Endothelial cell of umbilical vein (primary cell): Measurements from ENCODE around the gene MED25. TPM values are rescaled to one million over a fixed set of nuclear protein-coding genes. Genes with fewer than 3 reads are reported as not detected.

Source experiments
- BruUV-seq: library from RNA; stranded (reverse); fragments of 400-500 nt; replicated peaks from 2 replicates; lab custom pipeline; 2021; lab: Mats Ljungman, UMichigan
- CTCF ChIA-PET: fragments of 300-600, 350-600 bp; sonication (Branson Sonifier 250); formaldehyde crosslinking; loops from one replicate; lab custom pipeline; 2021; ENCODE audit warnings: antibody characterized with exemption, inconsistent platforms; lab: Charles Lee
- POLR2A ChIA-PET: fragments of 300-600, 350-600 bp; sonication (Branson Sonifier 250); formaldehyde crosslinking; loops from one replicate; lab custom pipeline; 2021; ENCODE audit warnings: antibody characterized with exemption, inconsistent platforms; lab: Charles Lee
- DNase-seq: peaks from one replicate; pipeline ENCODE4 v3.0.0-alpha.2; 2011; ENCODE audit warnings: low read depth, low spot score
- FAIRE-seq: peaks from 2 replicates; lab custom pipeline; 2011; peaks lifted over from hg19 to GRCh38; lab: Jason Lieb, UNC
- H2AFZ ChIP-seq: 2 replicates; pipeline ENCODE4 v1.6.0; 2012; ENCODE audit warnings: low read depth, low read length, control low read depth, inconsistent platforms
- H3K27ac ChIP-seq: 2 replicates; pipeline ENCODE4 v1.5.1; 2011; ENCODE audit warnings: low read depth, mild to moderate bottlenecking, control low read depth, low read length, moderate library complexity; ENCODE audit not compliant: insufficient read depth
- H3K27me3 ChIP-seq, 2 experiments: 2 replicates each; pipeline versions ENCODE4 v1.6.0 to v1.6.1; 2011; ENCODE audit warnings: low read length in 2 of 2, mixed read lengths in 1 of 2; ENCODE audit not compliant: control insufficient read depth in 2 of 2, insufficient read depth in 2 of 2
- H3K36me3 ChIP-seq, 2 experiments: 2 replicates in 1 of 2; 3 replicates in 1 of 2; pipeline ENCODE4 v1.5.1; 2011; ENCODE audit warnings: low read length in 2 of 2, mild to moderate bottlenecking in 1 of 2, moderate library complexity in 1 of 2; ENCODE audit not compliant: control insufficient read depth in 2 of 2, insufficient read depth in 2 of 2; ENCODE audit errors: extremely low read depth in 1 of 2
- H3K4me1 ChIP-seq: 3 replicates; pipeline ENCODE4 v1.5.1; 2011; ENCODE audit warnings: mild to moderate bottlenecking, low read length; ENCODE audit not compliant: control insufficient read depth, insufficient read depth; ENCODE audit errors: extremely low read depth
- H3K4me2 ChIP-seq: 2 replicates; pipeline ENCODE4 v1.6.1; 2011; ENCODE audit warnings: low read length, control low read depth, mixed read lengths; ENCODE audit not compliant: insufficient read depth
- H3K4me3 ChIP-seq, 3 experiments: fragments of 200-600 bp in 1 of 3; sonication (generic), shearing (Covaris generic) in 1 of 3; replicated peaks in 1 of 3; 2 replicates each; pipeline ENCODE4 v1.5.1; 2011 to 2016; ENCODE audit warnings: control low read depth in 3 of 3, low read length in 3 of 3, mild to moderate bottlenecking in 2 of 3, inconsistent platforms in 1 of 3, low read depth in 1 of 3, moderate library complexity in 1 of 3; ENCODE audit not compliant: insufficient read depth in 1 of 3
- H3K79me2 ChIP-seq: 2 replicates; pipeline ENCODE4 v1.6.0; 2012; ENCODE audit warnings: low read length, inconsistent platforms; ENCODE audit not compliant: control insufficient read depth, insufficient read depth
- H3K9ac ChIP-seq: replicated peaks from 2 replicates; pipeline ENCODE3; 2011; ENCODE audit warnings: low read length, control low read depth; ENCODE audit not compliant: insufficient read depth; ENCODE audit errors: extremely low read depth
- H3K9me1 ChIP-seq: replicated peaks from 3 replicates; pipeline ENCODE4 v1.6.0; 2011; ENCODE audit warnings: mild to moderate bottlenecking, low read length; ENCODE audit not compliant: control insufficient read depth, insufficient read depth; ENCODE audit errors: extremely low read depth
- H3K9me3 ChIP-seq: replicated peaks from 2 replicates; pipeline ENCODE4 v1.5.1; 2012; ENCODE audit warnings: low read length, inconsistent platforms; ENCODE audit not compliant: control insufficient read depth, insufficient read depth
- H4K20me1 ChIP-seq: replicated peaks from 2 replicates; pipeline ENCODE3; 2011; ENCODE audit warnings: mild to moderate bottlenecking, low read length; ENCODE audit not compliant: control insufficient read depth, insufficient read depth; ENCODE audit errors: extremely low read depth
- CTCF ChIP-seq, 2 donors: IDR thresholded peaks; 1 replicate in 1 of 2; 2 replicates in 1 of 2; pipeline ENCODE4 v1.5.1; 2011; ENCODE audit warnings: low read length in 2 of 2, mild to moderate bottlenecking in 2 of 2, moderate library complexity in 2 of 2, control low read depth in 1 of 2, inconsistent platforms in 1 of 2, low read depth in 1 of 2; ENCODE audit not compliant: insufficient read depth in 1 of 2; ENCODE audit errors: extremely low read depth in 1 of 2
- FOS ChIP-seq: IDR thresholded peaks from 2 replicates; pipeline ENCODE4 v1.6.1; 2011; ENCODE audit warnings: mild to moderate bottlenecking, low read length, moderate library complexity, borderline replicate concordance; ENCODE audit not compliant: insufficient read depth
- GATA2 ChIP-seq: IDR thresholded peaks from 2 replicates; pipeline ENCODE4 v1.7.0; 2011; ENCODE audit warnings: low read depth, mild to moderate bottlenecking, moderate library complexity, mixed read lengths, low read length; ENCODE audit not compliant: insufficient read length, insufficient read depth
- JUN ChIP-seq: IDR thresholded peaks from 2 replicates; pipeline ENCODE4 v1.6.1; 2011; ENCODE audit warnings: borderline replicate concordance, low read depth; ENCODE audit not compliant: insufficient read length, insufficient read depth
- MYC ChIP-seq: IDR thresholded peaks from one replicate; pipeline ENCODE4 v1.6.1; 2011; ENCODE audit warnings: mild to moderate bottlenecking, low read depth, low read length
- POLR2A ChIP-seq: IDR thresholded peaks from 2 replicates; pipeline ENCODE4 v1.6.1; 2012; ENCODE audit warnings: low read depth, mild to moderate bottlenecking, control low read depth, low read length
- POLR2AphosphoS5 ChIP-seq: IDR thresholded peaks from 2 replicates; pipeline ENCODE4 v1.6.1; 2012; ENCODE audit warnings: low read depth, mild to moderate bottlenecking, control low read depth, low read length, moderate library complexity; ENCODE audit not compliant: insufficient read depth
- dilution Hi-C: fragments of 300-500 bp; cut with MboI; formaldehyde crosslinking; loops from one replicate; pipeline ENCODE4 v1.15.0; 2019; ENCODE audit warnings: low sequenced_read_pairs; ENCODE audit not compliant: extremely low pct_ligation_motif_present
- intact Hi-C: fragments of 100-400 bp; cut with micrococcal nuclease; formaldehyde crosslinking; loops from one replicate; pipeline ENCODE4 v1.10.0; 2022
- polyA plus RNA-seq, 4 experiments: library from polyadenylated mRNA; depleted of rRNA in 3 of 4; stranded (reverse) in 3 of 4; unstranded in 1 of 4; fragments of >200 nt; gene quantifications; 2 replicates each; pipeline versions ENCODE4 v1.2.1 to v1.2.3, GENCODE V29; 2011 to 2012; ENCODE audit warnings: missing spikeins in 1 of 4
- total RNA-seq: library from RNA; stranded (reverse); gene quantifications from 2 replicates; pipeline ENCODE4 v1.2.3, GENCODE V29; 2021

The MED25 gene
- total and polyA plus RNA-seq, 2 donors (not counting 3 experiments of a cell fraction or from before 2014, with no cell fraction given) = 31.7 to 62.9 TPM

- no peak overlapping the region for H3K27ac ChIP-seq
- H3K27me3 ChIP-seq = no peaks in the 10 kb centered on the region
- H3K9me1 ChIP-seq = no peaks in the 10 kb centered on the region
- POLR2A ChIA-PET = no interaction called here
- CTCF ChIA-PET = no interaction called here
- intact Hi-C loops (no loop called here), dilution Hi-C loops (no loop called here)
- H3K4me3 ChIP-seq = no peak overlapping the region
- peaks cover 0 to 9% of the 10 kb centered on the region in 2 experiments for H3K36me3 ChIP-seq
- no peak overlapping the region for H2AFZ ChIP-seq
- H3K79me2 ChIP-seq = peaks cover under 1% of the 10 kb centered on the region
- H3K4me1 ChIP-seq = no peaks in the 10 kb centered on the region
- no peak overlapping the region for H3K4me2 ChIP-seq
- DNase-seq (no peak), FAIRE-seq (no peak)
- no TSS peak for BruUV-seq
- TF ChIP-seq MYC = no peak
- no peak for TF ChIP-seq CTCF (IDR thresholded peaks at IDR 0.05; ENCODE audit: extremely low read depth in 1 of 2, insufficient read depth in 1 of 2, low read depth in 1 of 2, low read length in 2 of 2)
- TF ChIP-seq GATA2 = no peak
- TF ChIP-seq FOS = no peak
- TF ChIP-seq JUN = no peak
- TF ChIP-seq POLR2A = no peak
- TF ChIP-seq POLR2AphosphoS5 = no peak
- no peaks in the 10 kb centered on the region for H3K9me3 ChIP-seq
- no peak overlapping the region for H3K9ac ChIP-seq
- no peaks in the 10 kb centered on the region for H4K20me1 ChIP-seq
Measured at GRCh38 chr19:49781394-49781793, 36.7 kb upstream of the MED25 start.
